Measurements from ENCODE around the gene TRAPPC8. TPM values are rescaled to one million over a fixed set of nuclear protein-coding genes. Genes with fewer than 3 reads are reported as not detected.
"Not testable (repeated sequence)": the region's sequence is repeated elsewhere in the genome, so short reads cannot be mapped to it uniquely, and the experiment has no call there.

TRAPPC8 gene
- total and polyA plus RNA-seq, 2 experiments from 2014 or later: 27.2 to 66.2 TPM

DNA sequence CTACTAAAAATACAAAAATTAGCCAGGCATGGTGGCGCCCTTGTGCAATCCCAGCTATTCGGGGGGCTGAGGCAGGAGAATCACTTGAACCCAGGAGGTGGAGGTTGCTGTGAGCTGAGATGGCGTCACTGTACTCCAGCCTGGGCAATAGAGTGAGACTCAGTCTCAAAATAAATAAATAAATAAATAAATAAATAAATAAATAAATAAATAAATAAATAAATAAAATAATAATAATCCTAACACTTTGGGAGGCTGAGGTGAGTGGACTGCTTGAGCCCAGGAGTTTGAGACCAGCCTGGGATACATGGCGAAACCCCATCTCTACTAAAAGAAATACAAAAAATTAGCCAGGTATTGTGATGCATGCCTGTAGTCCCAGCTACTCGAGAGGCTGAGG lies 23.6 kb downstream of the TRAPPC8 start:
- H3K4me1 Mint-ChIP-seq: not testable (repeated sequence)
- peaks cover 34% of the 10 kb centered on the region for H3K36me3 Mint-ChIP-seq (ENCODE audit: low read depth)

DNA sequence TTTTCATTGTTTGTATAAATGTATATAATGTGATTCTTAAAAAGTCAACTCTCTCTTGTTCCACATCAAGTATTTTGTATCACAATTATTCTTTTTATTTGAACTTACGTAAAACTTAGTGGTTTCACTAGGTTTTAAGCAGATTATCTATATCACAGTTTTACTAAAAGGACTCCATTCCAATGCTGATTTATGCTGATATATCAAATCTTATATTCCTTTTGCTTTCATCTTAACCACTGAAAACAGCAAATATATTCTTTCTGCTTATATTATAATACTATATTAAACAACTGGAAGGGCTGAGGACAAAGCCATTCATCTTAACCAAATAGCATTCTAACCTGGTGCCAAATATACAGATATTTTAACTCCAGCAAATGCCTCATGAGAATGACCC lies 24.2 kb downstream of the TRAPPC8 start:
- Histone ChIP-seq H3K9me2 (ENCODE audit: insufficient read depth) (no peaks in the 10 kb centered on the region), H3F3A (replicated peaks; ENCODE audit: low read depth) (0 out of 2 replicates have a peak, but pooled peaks cover 2% of the 10 kb centered on the region), H3K27me3 (ENCODE audit: insufficient read depth) (no peaks in the 10 kb centered on the region), H3K4me3 (no peak overlapping the region), H2AFZ (no peak overlapping the region), H3K4me2 (no peak overlapping the region), H4K20me1 (replicated peaks; ENCODE audit: insufficient read depth) (peaks cover 10% of the 10 kb centered on the region; the same call in 1 of the 2 replicates), H3K4me1 (ENCODE audit: insufficient read depth) (no peaks in the 10 kb centered on the region), H3K36me3 (ENCODE audit: insufficient read depth) (no peaks in the 10 kb centered on the region; the same call in 1 of the 2 replicates), H3K79me2 (replicated peaks; ENCODE audit: insufficient read depth) (peaks cover 70% of the 10 kb centered on the region), H3K27ac (ENCODE audit: low read depth) (no peak overlapping the region)
- TF ChIP-seq ZNF331 (CRISPR knock-in tag; IDR thresholded peaks at IDR 0.05; ENCODE audit: low read depth): no peak
- H3K4me3 Mint-ChIP-seq: no peak overlapping the region
- ATAC-seq (no peak), DNase-seq (ENCODE audit: low spot score) (no peak)
- H3K36me3 Mint-ChIP-seq (ENCODE audit: low read depth): peaks cover 34% of the 10 kb centered on the region
- no peaks in the 10 kb centered on the region for H3K4me1 Mint-ChIP-seq
- no peaks in the 10 kb centered on the region for H3K9me3 Mint-ChIP-seq
- H3K27ac Mint-ChIP-seq: no peak overlapping the region
- no peaks in the 10 kb centered on the region for H3K27me3 Mint-ChIP-seq (ENCODE audit: insufficient read depth, low read depth, poor library complexity)

More for the DNA sequence above, 23.6 kb downstream of the TRAPPC8 start:
- H3K27me3 ChIP-seq (ENCODE audit: insufficient read depth); H3K4me1 ChIP-seq (ENCODE audit: insufficient read depth); H3K4me3 Mint-ChIP-seq; H3K27ac Mint-ChIP-seq; H3K9me2 ChIP-seq (ENCODE audit: insufficient read depth); H3K4me3 ChIP-seq; H3F3A ChIP-seq (replicated peaks; ENCODE audit: low read depth); H3K27ac ChIP-seq (ENCODE audit: low read depth); H4K20me1 ChIP-seq (replicated peaks; ENCODE audit: insufficient read depth); ATAC-seq; H3K9me3 Mint-ChIP-seq; H3K27me3 Mint-ChIP-seq (ENCODE audit: insufficient read depth, low read depth, poor library complexity); DNase-seq (ENCODE audit: low spot score); H3K4me2 ChIP-seq; H2AFZ ChIP-seq; H3K36me3 ChIP-seq (ENCODE audit: insufficient read depth): not testable (repeated sequence)
- peaks cover 74% of the 10 kb centered on the region for H3K79me2 ChIP-seq (replicated peaks; ENCODE audit: insufficient read depth)

DNA sequence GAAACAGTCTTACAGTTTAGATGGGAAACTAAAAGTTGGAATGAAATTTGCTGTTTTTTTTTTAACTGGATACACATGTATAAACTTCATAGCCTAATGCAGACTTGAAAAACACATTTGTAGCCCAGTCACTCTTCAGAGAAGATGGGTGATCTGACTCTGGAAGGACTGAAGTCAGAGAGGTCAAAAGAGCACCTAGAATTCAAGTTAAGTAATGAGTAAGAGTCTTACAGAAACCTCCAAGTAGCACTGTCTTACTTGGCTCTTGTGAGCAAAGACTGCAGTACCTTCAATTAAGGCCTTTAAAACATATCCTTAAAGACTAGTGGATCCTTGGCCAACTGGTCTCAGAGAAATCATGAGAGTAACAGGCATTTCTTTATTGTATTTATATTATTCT lies 41.9 kb downstream of the TRAPPC8 start:
- Mint-ChIP-seq H3K36me3 (ENCODE audit: low read depth) (peaks cover 31% of the 10 kb centered on the region), H3K4me3 (no peak overlapping the region), H3K27me3 (ENCODE audit: insufficient read depth, low read depth, poor library complexity) (no peaks in the 10 kb centered on the region), H3K9me3 (no peaks in the 10 kb centered on the region), H3K4me1 (no peaks in the 10 kb centered on the region), H3K27ac (no peak overlapping the region)
- Histone ChIP-seq H3F3A (replicated peaks; ENCODE audit: low read depth) (no peaks in the 10 kb centered on the region), H3K36me3 (ENCODE audit: insufficient read depth) (peaks cover 23% of the 10 kb centered on the region; the same call in 1 of the 2 replicates), H3K4me2 (no peak overlapping the region), H4K20me1 (replicated peaks; ENCODE audit: insufficient read depth) (no peaks in the 10 kb centered on the region), H3K4me1 (ENCODE audit: insufficient read depth) (no peaks in the 10 kb centered on the region), H2AFZ (no peak overlapping the region), H3K9me2 (ENCODE audit: insufficient read depth) (no peaks in the 10 kb centered on the region), H3K27me3 (ENCODE audit: insufficient read depth) (no peaks in the 10 kb centered on the region), H3K79me2 (replicated peaks; ENCODE audit: insufficient read depth) (no peaks in the 10 kb centered on the region), H3K4me3 (no peak overlapping the region), H3K27ac (ENCODE audit: low read depth) (no peak overlapping the region)
- no peak for ATAC-seq
- no peak for DNase-seq (ENCODE audit: low spot score)
- TF ChIP-seq, protein P1, sequence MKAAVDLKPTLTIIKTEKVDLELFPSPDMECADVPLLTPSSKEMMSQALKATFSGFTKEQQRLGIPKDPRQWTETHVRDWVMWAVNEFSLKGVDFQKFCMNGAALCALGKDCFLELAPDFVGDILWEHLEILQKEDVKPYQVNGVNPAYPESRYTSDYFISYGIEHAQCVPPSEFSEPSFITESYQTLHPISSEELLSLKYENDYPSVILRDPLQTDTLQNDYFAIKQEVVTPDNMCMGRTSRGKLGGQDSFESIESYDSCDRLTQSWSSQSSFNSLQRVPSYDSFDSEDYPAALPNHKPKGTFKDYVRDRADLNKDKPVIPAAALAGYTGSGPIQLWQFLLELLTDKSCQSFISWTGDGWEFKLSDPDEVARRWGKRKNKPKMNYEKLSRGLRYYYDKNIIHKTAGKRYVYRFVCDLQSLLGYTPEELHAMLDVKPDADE (IDR thresholded peaks at IDR 0.05): no peak
- TF ChIP-seq POLR2AphosphoS5 (IDR thresholded peaks at IDR 0.05; ENCODE audit: low read depth) (no peak), STAT1 (IDR thresholded peaks at IDR 0.05; ENCODE audit: unreplicated experiment) (no peak), REST (IDR thresholded peaks at IDR 0.05; ENCODE audit: unreplicated experiment) (no peak), CREB1 (CRISPR knock-in tag; IDR thresholded peaks at IDR 0.05; ENCODE audit: low read depth) (no peak), CTCF (conservative IDR thresholded peaks at IDR 0.05; ENCODE audit: low read depth in 2 of 2) (no peak), EZH2phosphoT487 (IDR thresholded peaks at IDR 0.05; ENCODE audit: unreplicated experiment) (no peak), NANOG (IDR thresholded peaks at IDR 0.05; ENCODE audit: borderline replicate concordance) (no peak), JUNB (IDR thresholded peaks at IDR 0.05; ENCODE audit: unreplicated experiment) (no peak), ZNF331 (CRISPR knock-in tag; IDR thresholded peaks at IDR 0.05; ENCODE audit: low read depth) (no peak), ZNF114 (CRISPR knock-in tag; IDR thresholded peaks at IDR 0.05) (no peak), EZH2 (IDR thresholded peaks at IDR 0.05; ENCODE audit: low read depth, unreplicated experiment) (no peak)
